Measurements from ENCODE around the gene KIAA1217.

- no peak for TF ChIP-seq CTCF (IDR thresholded peaks at IDR 0.05)
- no peak for TF ChIP-seq MAX (CRISPR knock-in tag; IDR thresholded peaks at IDR 0.05)
These were observed 228.4 kb downstream of the KIAA1217 start for GRCh38 chr10:24437302-24437701.
